GM12875 (cell line): ENCODE results near the gene CXCR3.

Source experiments
- H3K4me3 ChIP-seq: one replicate; pipeline ENCODE4 v1.5.1; 2011; ENCODE audit warnings: low read depth, low read length, control low read depth
- CTCF ChIP-seq: IDR thresholded peaks from 2 replicates; pipeline ENCODE4 v1.5.1; 2011; ENCODE audit warnings: low read depth, mild to moderate bottlenecking, control low read depth, inconsistent platforms, low read length, moderate library complexity, borderline replicate concordance; ENCODE audit not compliant: insufficient read depth

CXCR3 gene

GRCh38 chrX:71623714-71624113 lies 5.4 kb upstream of the CXCR3 start:
- H3K4me3 ChIP-seq, result no peak overlapping the region
- TF ChIP-seq CTCF, result no peak

GRCh38 chrX:71622576-71623450 lies 4.5 kb upstream of the CXCR3 start:
- no peak overlapping the region for H3K4me3 ChIP-seq
- TF ChIP-seq CTCF, result no peak; the same call in 1 of the 2 replicates

- no peak overlapping the region for H3K4me3 ChIP-seq
- TF ChIP-seq CTCF, result no peak
Observed at GRCh38 chrX:71622032-71622575, 3.8 kb upstream of the CXCR3 start.

GRCh38 chrX:71621603-71622002 lies 3.3 kb upstream of the CXCR3 start:
- no peak overlapping the region for H3K4me3 ChIP-seq
- TF ChIP-seq CTCF, result no peak

- no peak overlapping the region for H3K4me3 ChIP-seq
- no peak for TF ChIP-seq CTCF
Observed at GRCh38 chrX:71619986-71620385, 1.7 kb upstream of the CXCR3 start.

GRCh38 chrX:71619193-71619592 lies 882 bp upstream of the CXCR3 start:
- no peak overlapping the region for H3K4me3 ChIP-seq
- no peak for TF ChIP-seq CTCF

GRCh38 chrX:71618787-71619186 lies 476 bp upstream of the CXCR3 start:
- TF ChIP-seq CTCF, result no peak
- no peak overlapping the region for H3K4me3 ChIP-seq
